ENCODE results near the gene FAAP24. TPM values are rescaled to one million over a fixed set of nuclear protein-coding genes. Genes with fewer than 3 reads are reported as not detected.
"Not testable (repeated sequence)": the region's sequence is repeated elsewhere in the genome, so short reads cannot be mapped to it uniquely, and the experiment has no call there.

FAAP24 gene
- total RNA-seq, 1 experiment from 2014 or later = 6.0 TPM

- not testable (repeated sequence) for H4K5ac ChIP-seq (ENCODE audit: insufficient read length, low read depth, low read length); H3K4me2 ChIP-seq (ENCODE audit: insufficient read depth, insufficient read length, low read length); H3K56ac ChIP-seq (ENCODE audit: insufficient read length, low read depth, low read length); DNase-seq; H4K91ac ChIP-seq (ENCODE audit: insufficient read length, low read depth, low read length); H3K9ac ChIP-seq (ENCODE audit: extremely low read depth, insufficient read length, low read length); H2BK5ac ChIP-seq (ENCODE audit: insufficient read length, low read length); H3K18ac ChIP-seq (ENCODE audit: insufficient read length, low read depth, low read length); H2BK12ac ChIP-seq (ENCODE audit: insufficient read length, low read depth, low read length); H4K8ac ChIP-seq (replicated peaks; ENCODE audit: insufficient read length, low read depth, low read length); H3K4ac ChIP-seq (ENCODE audit: low read depth, low read length); H3K4me3 Mint-ChIP-seq; H3K9me3 ChIP-seq (ENCODE audit: control insufficient read depth, low read depth, low read length); H3T11ph ChIP-seq (ENCODE audit: low read length); H2BK120ac ChIP-seq (ENCODE audit: low read depth, low read length, poor library complexity, severe bottlenecking); H4K20me1 ChIP-seq (ENCODE audit: control insufficient read depth, insufficient read depth, insufficient read length); H3K23ac ChIP-seq (ENCODE audit: insufficient read length, low read depth, low read length); H3K27me3 Mint-ChIP-seq (ENCODE audit: low read depth); H2AFZ ChIP-seq (ENCODE audit: low read length); H3K14ac ChIP-seq (ENCODE audit: insufficient read depth, low read length); H3K79me1 ChIP-seq (ENCODE audit: insufficient read depth, low read depth, low read length, poor library complexity, severe bottlenecking); H3K27me3 ChIP-seq (ENCODE audit: insufficient read depth, low read length); H3K27ac ChIP-seq (ENCODE audit: insufficient read length, low read depth, low read length); H2AK5ac ChIP-seq (ENCODE audit: insufficient read length, low read length); H3K79me2 ChIP-seq (ENCODE audit: insufficient read depth, low read length); H2BK15ac ChIP-seq (ENCODE audit: low read depth, low read length); H3K4me1 ChIP-seq (ENCODE audit: insufficient read depth, low read length); H3K23me2 ChIP-seq (ENCODE audit: insufficient read length, low read depth, low read length, poor library complexity, severe bottlenecking); H3K9me3 Mint-ChIP-seq; H2BK20ac ChIP-seq (ENCODE audit: low read depth, low read length, poor library complexity, severe bottlenecking)
- no CpG with 5 or more reads among the region's 15 CpGs for WGBS (ENCODE audit: extremely low coverage, insufficient read length, low lambda C conversion rate)
- Mint-ChIP-seq H3K27ac (peak overlapping the region in 1 of 3 experiments; percentile 73; a peak in 2 of 7 replicates), H3K36me3 (ENCODE audit: insufficient read depth in 1 of 3, low read depth in 3 of 3) (peaks cover 24 to 63% (median 60%) of the 10 kb centered on the region in 3 experiments), H3K4me1 (peaks cover 8 to 15% of the 10 kb centered on the region in 2 experiments)
- TF ChIP-seq CTCF (conservative IDR thresholded peaks at IDR 0.05) = 0 out of 3 replicates have a peak, but pooled peaks have one; percentile 8
These were observed 30.3 kb downstream of the FAAP24 start for GRCh38 chr19:33002126-33002865.

GRCh38 chr19:33003424-33004024 lies 31.5 kb downstream of the FAAP24 start:
- not testable (repeated sequence) for H3K27me3 ChIP-seq (ENCODE audit: insufficient read depth, low read length); H3K9ac ChIP-seq (ENCODE audit: extremely low read depth, insufficient read length, low read length); H3K23me2 ChIP-seq (ENCODE audit: insufficient read length, low read depth, low read length, poor library complexity, severe bottlenecking); H3K4me3 Mint-ChIP-seq; H3K4ac ChIP-seq (ENCODE audit: low read depth, low read length); H2BK120ac ChIP-seq (ENCODE audit: low read depth, low read length, poor library complexity, severe bottlenecking); H3K4me1 ChIP-seq (ENCODE audit: insufficient read depth, low read length); H3K4me2 ChIP-seq (ENCODE audit: insufficient read depth, insufficient read length, low read length); H3T11ph ChIP-seq (ENCODE audit: low read length); H3K9me3 ChIP-seq (ENCODE audit: control insufficient read depth, low read depth, low read length); H4K8ac ChIP-seq (replicated peaks; ENCODE audit: insufficient read length, low read depth, low read length); H2AK5ac ChIP-seq (ENCODE audit: insufficient read length, low read length); H2BK15ac ChIP-seq (ENCODE audit: low read depth, low read length); H3K56ac ChIP-seq (ENCODE audit: insufficient read length, low read depth, low read length); H3K9me3 Mint-ChIP-seq; H3K14ac ChIP-seq (ENCODE audit: insufficient read depth, low read length); H4K5ac ChIP-seq (ENCODE audit: insufficient read length, low read depth, low read length); H4K20me1 ChIP-seq (ENCODE audit: control insufficient read depth, insufficient read depth, insufficient read length); H3K27ac ChIP-seq (ENCODE audit: insufficient read length, low read depth, low read length); H3K23ac ChIP-seq (ENCODE audit: insufficient read length, low read depth, low read length); H2AFZ ChIP-seq (ENCODE audit: low read length); H3K27ac Mint-ChIP-seq; H2BK12ac ChIP-seq (ENCODE audit: insufficient read length, low read depth, low read length); H3K79me1 ChIP-seq (ENCODE audit: insufficient read depth, low read depth, low read length, poor library complexity, severe bottlenecking); H3K79me2 ChIP-seq (ENCODE audit: insufficient read depth, low read length); H4K91ac ChIP-seq (ENCODE audit: insufficient read length, low read depth, low read length); H3K27me3 Mint-ChIP-seq (ENCODE audit: low read depth); H3K18ac ChIP-seq (ENCODE audit: insufficient read length, low read depth, low read length); H2BK20ac ChIP-seq (ENCODE audit: low read depth, low read length, poor library complexity, severe bottlenecking); H2BK5ac ChIP-seq (ENCODE audit: insufficient read length, low read length); DNase-seq
- H3K4me1 Mint-ChIP-seq = peaks cover 8 to 15% of the 10 kb centered on the region in 2 experiments
- H3K36me3 Mint-ChIP-seq (ENCODE audit: insufficient read depth in 1 of 3, low read depth in 3 of 3) = peaks cover 19 to 62% (median 57%) of the 10 kb centered on the region in 3 experiments
- no CpG with 5 or more reads among the region's 6 CpGs for WGBS (ENCODE audit: extremely low coverage, insufficient read length, low lambda C conversion rate)

Data from H9 (cell line).